ENCODE data around the gene UTS2B. TPM values are rescaled to one million over a fixed set of nuclear protein-coding genes. Genes with fewer than 3 reads are reported as not detected.
A peak's percentile ranks its signal among the peaks of the same experiment; 100 is the strongest.

UTS2B gene
- total RNA-seq, 4 donors from 2014 or later = not detected

DNA sequence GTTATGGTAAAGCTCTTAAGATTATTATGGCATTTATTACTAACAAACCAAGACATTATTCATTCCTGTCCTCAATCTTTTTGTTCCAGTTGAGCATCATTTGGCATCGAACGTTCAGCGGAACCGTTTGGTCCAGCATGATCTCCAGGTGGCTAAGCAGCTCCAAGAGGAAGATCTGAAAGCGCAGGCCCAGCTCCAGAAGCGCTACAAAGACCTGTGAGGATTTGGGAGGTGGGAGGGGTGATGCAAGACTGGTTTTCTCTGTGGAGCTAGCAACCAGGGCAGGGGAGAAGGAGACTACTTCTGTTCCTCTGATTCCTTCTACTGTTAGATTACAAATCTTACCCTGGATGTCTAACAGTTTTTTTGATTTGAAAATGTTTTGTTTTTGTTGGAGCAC, 27.6 kb upstream of the UTS2B start:
- WGBS, 2 donors = 77 to 90% methylated on average over 6 of the region's 6 CpGs

GRCh38 chr3:191356631-191357439, 26.5 kb upstream of the UTS2B start:
- H3K4me3 ChIP-seq (ENCODE audit: low read depth, poor library complexity, severe bottlenecking) = no peak overlapping the region
- TF ChIP-seq POLR2A (IDR thresholded peaks at IDR 0.05) = no peak
- TF ChIP-seq, protein P1, sequence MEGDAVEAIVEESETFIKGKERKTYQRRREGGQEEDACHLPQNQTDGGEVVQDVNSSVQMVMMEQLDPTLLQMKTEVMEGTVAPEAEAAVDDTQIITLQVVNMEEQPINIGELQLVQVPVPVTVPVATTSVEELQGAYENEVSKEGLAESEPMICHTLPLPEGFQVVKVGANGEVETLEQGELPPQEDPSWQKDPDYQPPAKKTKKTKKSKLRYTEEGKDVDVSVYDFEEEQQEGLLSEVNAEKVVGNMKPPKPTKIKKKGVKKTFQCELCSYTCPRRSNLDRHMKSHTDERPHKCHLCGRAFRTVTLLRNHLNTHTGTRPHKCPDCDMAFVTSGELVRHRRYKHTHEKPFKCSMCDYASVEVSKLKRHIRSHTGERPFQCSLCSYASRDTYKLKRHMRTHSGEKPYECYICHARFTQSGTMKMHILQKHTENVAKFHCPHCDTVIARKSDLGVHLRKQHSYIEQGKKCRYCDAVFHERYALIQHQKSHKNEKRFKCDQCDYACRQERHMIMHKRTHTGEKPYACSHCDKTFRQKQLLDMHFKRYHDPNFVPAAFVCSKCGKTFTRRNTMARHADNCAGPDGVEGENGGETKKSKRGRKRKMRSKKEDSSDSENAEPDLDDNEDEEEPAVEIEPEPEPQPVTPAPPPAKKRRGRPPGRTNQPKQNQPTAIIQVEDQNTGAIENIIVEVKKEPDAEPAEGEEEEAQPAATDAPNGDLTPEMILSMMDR (IDR thresholded peaks at IDR 0.05) = no peak
- 37 to 41% methylated on average over 5 of the region's 5 CpGs for WGBS, 2 donors
- peak; percentile 34 to 84 for DNase-seq (ENCODE audit: low spot score in 2 of 2)
- intact Hi-C loops (cut with DNase I; ENCODE audit: low total_unique reads) = no loop called here

More for the DNA sequence above, 27.6 kb upstream of the UTS2B start:
- no peak overlapping the region for H3K4me3 ChIP-seq (ENCODE audit: low read depth, poor library complexity, severe bottlenecking)
- TF ChIP-seq, protein P1 (IDR thresholded peaks at IDR 0.05) = no peak
- TF ChIP-seq POLR2A (IDR thresholded peaks at IDR 0.05) = no peak
- intact Hi-C loops (cut with DNase I; ENCODE audit: low total_unique reads) = no loop called here
- DNase-seq (ENCODE audit: low spot score in 2 of 2) = no peak

DNA sequence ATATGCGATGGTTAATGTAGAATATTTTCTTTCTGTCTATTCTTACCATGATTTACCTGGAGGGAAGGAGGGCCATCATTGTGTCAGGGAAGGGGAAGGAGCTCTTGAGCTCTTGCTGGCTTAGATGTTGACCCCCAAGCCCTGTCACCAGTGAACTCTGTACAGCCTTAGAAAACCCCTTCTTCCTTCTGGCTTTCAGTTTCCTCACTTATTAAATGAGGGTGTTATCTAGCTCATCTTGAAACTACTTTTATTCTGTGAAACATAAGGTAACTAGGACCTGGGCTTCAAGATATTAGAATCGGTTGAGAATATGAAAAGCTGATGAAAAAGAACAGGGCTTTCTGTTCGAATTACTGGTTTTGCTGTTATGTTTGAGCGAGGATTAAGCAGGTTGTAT, 25.1 kb upstream of the UTS2B start:
- TF ChIP-seq POLR2A (IDR thresholded peaks at IDR 0.05) = no peak
- TF ChIP-seq, protein P1 (IDR thresholded peaks at IDR 0.05) = no peak
- WGBS, 2 donors = 86 to 89% methylated on average over 4 of the region's 4 CpGs
- DNase-seq (ENCODE audit: low spot score in 2 of 2) = no peak
- intact Hi-C loops (cut with DNase I; ENCODE audit: low total_unique reads) = no loop called here
- no peak overlapping the region for H3K4me3 ChIP-seq (ENCODE audit: low read depth, poor library complexity, severe bottlenecking)

DNA sequence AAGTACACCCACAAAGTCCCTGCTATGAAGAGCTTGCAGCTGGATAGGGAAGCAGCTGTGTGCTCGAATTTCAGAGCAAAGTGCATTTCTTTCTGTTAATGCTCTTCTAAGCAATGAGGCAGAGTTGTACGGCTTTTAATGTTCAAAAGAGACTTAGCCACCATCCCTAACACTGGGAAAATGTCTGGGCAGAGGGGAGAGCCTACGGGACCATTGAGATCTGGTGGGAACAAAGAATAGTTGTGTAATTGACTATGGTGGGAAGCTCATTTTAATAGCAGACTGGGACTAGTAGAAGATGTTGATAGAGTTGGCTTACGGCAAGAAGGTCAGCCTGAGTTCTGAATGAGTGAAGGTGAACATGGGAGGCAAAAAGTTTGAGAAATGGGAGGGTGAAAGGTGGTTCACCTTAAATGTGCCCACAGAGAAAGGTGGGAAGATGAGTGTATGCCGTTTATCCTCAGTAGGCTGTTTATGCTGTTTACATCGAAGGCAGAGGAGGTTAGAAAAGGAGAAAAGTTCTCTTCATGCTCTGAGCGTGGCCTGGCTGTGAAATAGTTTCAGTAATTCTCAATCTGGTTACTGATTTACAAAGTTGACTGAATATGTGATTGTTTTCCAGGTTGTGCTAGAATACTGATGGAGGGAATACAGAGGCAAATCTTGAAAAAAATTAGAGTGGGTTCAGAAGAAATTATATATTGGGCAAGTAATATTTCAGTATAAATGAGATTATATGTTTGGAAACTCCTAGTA, 22.9 kb upstream of the UTS2B start:
- H3K4me3 ChIP-seq (ENCODE audit: low read depth, poor library complexity, severe bottlenecking) = no peak overlapping the region
- no peak for TF ChIP-seq POLR2A (IDR thresholded peaks at IDR 0.05)
- TF ChIP-seq, protein P1 (IDR thresholded peaks at IDR 0.05) = no peak
- 83 to 84% methylated on average over 7 of the region's 7 CpGs for WGBS, 2 donors
- DNase-seq (ENCODE audit: low spot score in 2 of 2) = no peak
- intact Hi-C loops (cut with DNase I; ENCODE audit: low total_unique reads) = no loop called here

DNA sequence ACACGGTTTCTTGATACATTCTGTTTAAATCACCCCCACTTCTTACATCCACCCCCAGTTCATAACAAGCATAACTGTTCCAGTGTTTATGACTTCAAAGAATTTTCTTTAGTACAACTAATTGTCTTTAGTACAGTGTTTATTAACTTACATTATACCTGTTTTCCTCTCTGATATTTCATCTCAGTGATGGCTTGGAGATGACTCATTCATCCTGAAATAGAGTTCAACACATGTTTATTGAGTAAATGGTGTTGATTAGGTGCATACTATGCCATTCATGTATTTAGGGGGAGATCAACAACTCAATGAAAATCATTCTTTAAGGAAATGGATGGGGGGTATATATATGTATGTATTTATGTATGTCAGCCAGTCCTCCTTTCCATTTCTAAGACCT, 21.7 kb upstream of the UTS2B start:
- WGBS, 2 donors = 83 to 86% methylated on average over 1 of the region's 1 CpG
- no peak for DNase-seq (ENCODE audit: low spot score in 2 of 2)

More for the DNA sequence above, 21.7 kb upstream of the UTS2B start:
- intact Hi-C loops (cut with DNase I; ENCODE audit: low total_unique reads) = no loop called here
- H3K4me3 ChIP-seq (ENCODE audit: low read depth, poor library complexity, severe bottlenecking) = no peak overlapping the region
- TF ChIP-seq POLR2A (IDR thresholded peaks at IDR 0.05) = no peak
- TF ChIP-seq, protein P1 (IDR thresholded peaks at IDR 0.05) = no peak
